Activated T-cell treated with anti-CD3 and anti-CD28 coated beads for 24 hours (primary cell): Measurements from ENCODE around the gene CCDC34.

Experiments used
- DNase-seq: peaks from one replicate; pipeline ENCODE4 v3.0.0-alpha.2; 2020; ENCODE audit warnings: low read depth

The CCDC34 gene

GRCh38 chr11:27290261-27291050 is 72.6 kb downstream of the CCDC34 start:
- DNase-seq, result no peak
